ENCODE measurements around the gene CNTNAP3.
"Not testable (repeated sequence)": the region's sequence is repeated elsewhere in the genome, so short reads cannot be mapped to it uniquely, and the experiment has no call there.

DNA sequence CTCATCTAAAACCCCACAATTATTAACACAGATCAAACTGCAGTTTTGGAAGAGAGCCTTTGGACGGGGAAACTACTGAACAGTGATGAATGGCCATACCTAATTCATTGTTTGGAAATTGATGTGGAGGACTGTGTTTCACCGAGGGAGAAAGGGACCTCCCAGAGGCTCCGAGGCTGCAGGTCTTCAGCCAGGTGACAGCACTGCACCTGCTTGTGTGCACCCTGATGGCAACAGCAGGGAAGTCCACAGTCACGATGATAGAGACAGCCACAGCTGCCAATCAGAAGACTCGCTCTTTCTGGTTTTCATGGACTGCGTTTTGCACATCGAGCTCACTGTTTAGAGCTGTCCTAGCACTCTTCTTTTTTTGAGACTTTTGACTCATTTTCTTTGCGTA lies 214.4 kb downstream of the CNTNAP3 start:
- TF ChIP-seq, protein P1, sequence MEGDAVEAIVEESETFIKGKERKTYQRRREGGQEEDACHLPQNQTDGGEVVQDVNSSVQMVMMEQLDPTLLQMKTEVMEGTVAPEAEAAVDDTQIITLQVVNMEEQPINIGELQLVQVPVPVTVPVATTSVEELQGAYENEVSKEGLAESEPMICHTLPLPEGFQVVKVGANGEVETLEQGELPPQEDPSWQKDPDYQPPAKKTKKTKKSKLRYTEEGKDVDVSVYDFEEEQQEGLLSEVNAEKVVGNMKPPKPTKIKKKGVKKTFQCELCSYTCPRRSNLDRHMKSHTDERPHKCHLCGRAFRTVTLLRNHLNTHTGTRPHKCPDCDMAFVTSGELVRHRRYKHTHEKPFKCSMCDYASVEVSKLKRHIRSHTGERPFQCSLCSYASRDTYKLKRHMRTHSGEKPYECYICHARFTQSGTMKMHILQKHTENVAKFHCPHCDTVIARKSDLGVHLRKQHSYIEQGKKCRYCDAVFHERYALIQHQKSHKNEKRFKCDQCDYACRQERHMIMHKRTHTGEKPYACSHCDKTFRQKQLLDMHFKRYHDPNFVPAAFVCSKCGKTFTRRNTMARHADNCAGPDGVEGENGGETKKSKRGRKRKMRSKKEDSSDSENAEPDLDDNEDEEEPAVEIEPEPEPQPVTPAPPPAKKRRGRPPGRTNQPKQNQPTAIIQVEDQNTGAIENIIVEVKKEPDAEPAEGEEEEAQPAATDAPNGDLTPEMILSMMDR (conservative IDR thresholded peaks at IDR 0.05) = not testable (repeated sequence)
- not testable (repeated sequence) for TF ChIP-seq EZH2 (IDR thresholded peaks at IDR 0.05; ENCODE audit: low read depth)
